PFSK-1 (cell line): ENCODE measurements around the gene FSHR.

Experiments used
- FOXP2 ChIP-seq: optimal IDR thresholded peaks from 2 replicates; pipeline ENCODE3; 2011; ENCODE audit warnings: borderline replicate concordance, control low read depth, inconsistent platforms; ENCODE audit not compliant: insufficient read depth; ENCODE audit errors: extremely low read length, extremely low read depth
- POLR2AphosphoS5 ChIP-seq: IDR thresholded peaks from 2 replicates; pipeline ENCODE4 v1.6.1; 2012; ENCODE audit warnings: low read depth, mild to moderate bottlenecking, control low read depth, low read length, moderate library complexity
- SIN3A ChIP-seq: IDR thresholded peaks from 2 replicates; pipeline ENCODE4 v1.6.1; 2012; ENCODE audit warnings: mild to moderate bottlenecking, low read length, moderate library complexity, borderline replicate concordance; ENCODE audit not compliant: insufficient read depth
- TAF1 ChIP-seq: IDR thresholded peaks from 2 replicates; pipeline ENCODE4 v1.6.1; 2012; ENCODE audit warnings: low read length, control low read depth, borderline replicate concordance; ENCODE audit not compliant: insufficient read depth
- TF ChIP-seq, protein P1 (sequence below), 2 experiments: IDR thresholded peaks; 2 replicates each; pipeline versions ENCODE4 v1.6.1 to v1.8.0; 2011 to 2012; ENCODE audit warnings: low read depth in 2 of 2, low read length in 2 of 2, control low read depth in 1 of 2, inconsistent platforms in 1 of 2, mild to moderate bottlenecking in 1 of 2, moderate library complexity in 1 of 2; ENCODE audit not compliant: insufficient read depth in 1 of 2

Gene FSHR

GRCh38 chr2:49042488-49042887 is 111.8 kb downstream of the FSHR start:
- TF ChIP-seq SIN3A: no peak
- TF ChIP-seq POLR2AphosphoS5: no peak
- TF ChIP-seq, protein P1, sequence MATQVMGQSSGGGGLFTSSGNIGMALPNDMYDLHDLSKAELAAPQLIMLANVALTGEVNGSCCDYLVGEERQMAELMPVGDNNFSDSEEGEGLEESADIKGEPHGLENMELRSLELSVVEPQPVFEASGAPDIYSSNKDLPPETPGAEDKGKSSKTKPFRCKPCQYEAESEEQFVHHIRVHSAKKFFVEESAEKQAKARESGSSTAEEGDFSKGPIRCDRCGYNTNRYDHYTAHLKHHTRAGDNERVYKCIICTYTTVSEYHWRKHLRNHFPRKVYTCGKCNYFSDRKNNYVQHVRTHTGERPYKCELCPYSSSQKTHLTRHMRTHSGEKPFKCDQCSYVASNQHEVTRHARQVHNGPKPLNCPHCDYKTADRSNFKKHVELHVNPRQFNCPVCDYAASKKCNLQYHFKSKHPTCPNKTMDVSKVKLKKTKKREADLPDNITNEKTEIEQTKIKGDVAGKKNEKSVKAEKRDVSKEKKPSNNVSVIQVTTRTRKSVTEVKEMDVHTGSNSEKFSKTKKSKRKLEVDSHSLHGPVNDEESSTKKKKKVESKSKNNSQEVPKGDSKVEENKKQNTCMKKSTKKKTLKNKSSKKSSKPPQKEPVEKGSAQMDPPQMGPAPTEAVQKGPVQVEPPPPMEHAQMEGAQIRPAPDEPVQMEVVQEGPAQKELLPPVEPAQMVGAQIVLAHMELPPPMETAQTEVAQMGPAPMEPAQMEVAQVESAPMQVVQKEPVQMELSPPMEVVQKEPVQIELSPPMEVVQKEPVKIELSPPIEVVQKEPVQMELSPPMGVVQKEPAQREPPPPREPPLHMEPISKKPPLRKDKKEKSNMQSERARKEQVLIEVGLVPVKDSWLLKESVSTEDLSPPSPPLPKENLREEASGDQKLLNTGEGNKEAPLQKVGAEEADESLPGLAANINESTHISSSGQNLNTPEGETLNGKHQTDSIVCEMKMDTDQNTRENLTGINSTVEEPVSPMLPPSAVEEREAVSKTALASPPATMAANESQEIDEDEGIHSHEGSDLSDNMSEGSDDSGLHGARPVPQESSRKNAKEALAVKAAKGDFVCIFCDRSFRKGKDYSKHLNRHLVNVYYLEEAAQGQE (IDR thresholded peaks at IDR 0.05; ENCODE audit: insufficient read depth in 1 of 2, low read depth in 2 of 2, low read length in 2 of 2): no peak
- TF ChIP-seq TAF1: no peak
- TF ChIP-seq FOXP2: no peak

GRCh38 chr2:49041061-49041460 is 113.3 kb downstream of the FSHR start:
- TF ChIP-seq SIN3A (no peak), TAF1 (no peak), FOXP2 (no peak), POLR2AphosphoS5 (no peak)
- TF ChIP-seq, protein P1 (IDR thresholded peaks at IDR 0.05; ENCODE audit: insufficient read depth in 1 of 2, low read depth in 2 of 2, low read length in 2 of 2): no peak

DNA sequence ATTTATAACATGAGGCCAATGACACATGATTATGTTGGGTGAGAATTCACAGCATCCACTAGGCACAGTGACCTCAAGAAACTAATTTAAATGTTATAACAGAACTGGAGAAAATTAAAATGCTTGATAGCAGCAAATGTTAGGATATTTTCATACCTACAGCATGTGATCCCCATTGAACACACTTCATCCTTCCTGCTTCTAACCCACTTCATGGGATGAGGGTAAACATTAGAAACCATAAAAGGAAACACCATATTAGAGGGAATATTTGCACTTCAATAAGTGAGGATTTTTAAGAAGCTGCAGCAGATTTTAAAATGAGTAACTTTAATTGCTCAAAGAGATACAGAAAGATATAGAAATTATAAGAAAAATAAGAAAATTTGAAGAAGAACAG is 117.1 kb downstream of the FSHR start:
- TF ChIP-seq POLR2AphosphoS5: no peak
- TF ChIP-seq FOXP2: no peak
- TF ChIP-seq TAF1: no peak
- TF ChIP-seq, protein P1 (IDR thresholded peaks at IDR 0.05; ENCODE audit: insufficient read depth in 1 of 2, low read depth in 2 of 2, low read length in 2 of 2): no peak
- no peak for TF ChIP-seq SIN3A

- TF ChIP-seq POLR2AphosphoS5: no peak
- TF ChIP-seq TAF1: no peak
- TF ChIP-seq, protein P1 (IDR thresholded peaks at IDR 0.05; ENCODE audit: insufficient read depth in 1 of 2, low read depth in 2 of 2, low read length in 2 of 2): no peak
- no peak for TF ChIP-seq FOXP2
- TF ChIP-seq SIN3A: no peak
These were observed 118.8 kb downstream of the FSHR start for GRCh38 chr2:49035481-49035880.
